Karpas-422 (cell line): ENCODE measurements around the gene SCARB1. TPM values are rescaled to one million over a fixed set of nuclear protein-coding genes. Genes with fewer than 3 reads are reported as not detected.
A peak's percentile ranks its signal among the peaks of the same experiment; 100 is the strongest.
"Not testable (repeated sequence)": the region's sequence is repeated elsewhere in the genome, so short reads cannot be mapped to it uniquely, and the experiment has no call there.

ENCODE experiments used
- DNase-seq: peaks from one replicate; pipeline ENCODE4 v3.0.0-alpha.2; 2015
- H2AFZ ChIP-seq: fragments of 200-600 bp; sonication (generic); 2 replicates; pipeline ENCODE4 v1.6.1; 2014; ENCODE audit warnings: antibody characterized with exemption, low read length, mixed read lengths
- H3K27ac ChIP-seq: fragments of 200-600 bp; sonication (generic); 2 replicates; pipeline ENCODE4 v1.5.1; 2014; ENCODE audit warnings: mild to moderate bottlenecking, low read length, moderate library complexity
- H3K27me3 ChIP-seq: fragments of 200-600 bp; sonication (generic); 2 replicates; pipeline ENCODE4 v1.6.1; 2014; ENCODE audit warnings: low read length, mixed read lengths
- H3K36me3 ChIP-seq: fragments of 200-600 bp; sonication (generic); 2 replicates; pipeline ENCODE4 v1.6.1; 2014; ENCODE audit warnings: low read length, mixed read lengths; ENCODE audit not compliant: insufficient read depth
- H3K4me1 ChIP-seq: fragments of 200-600 bp; sonication (generic); 2 replicates; pipeline ENCODE4 v1.6.1; 2014; ENCODE audit warnings: mild to moderate bottlenecking, low read length, mixed read lengths
- H3K4me2 ChIP-seq: fragments of 200-600 bp; sonication (generic); 2 replicates; pipeline ENCODE4 v1.6.1; 2014; ENCODE audit warnings: low read length, low read depth, mild to moderate bottlenecking; ENCODE audit not compliant: poor library complexity, severe bottlenecking
- H3K4me3 ChIP-seq: fragments of 200-600 bp; sonication (generic); 2 replicates; pipeline ENCODE4 v1.5.1; 2014; ENCODE audit warnings: mild to moderate bottlenecking, antibody characterized with exemption, low read length, mixed read lengths
- H3K79me2 ChIP-seq: fragments of 200-600 bp; sonication (generic); 2 replicates; pipeline ENCODE4 v1.6.1; 2014; ENCODE audit warnings: mild to moderate bottlenecking, low read length, mixed read lengths
- H3K9ac ChIP-seq: fragments of 200-600 bp; sonication (generic); 2 replicates; pipeline ENCODE4 v1.6.0; 2014; ENCODE audit warnings: low read length
- H3K9me2 ChIP-seq: fragments of 200-600 bp; sonication (generic), shearing (Covaris generic); replicated peaks from 2 replicates; pipeline ENCODE4 v1.6.0; 2014; ENCODE audit warnings: mild to moderate bottlenecking, low read length, moderate library complexity; ENCODE audit not compliant: insufficient read depth
- H3K9me3 ChIP-seq: fragments of 300-700, 200-600 bp; sonication (generic); 2 replicates; pipeline ENCODE4 v1.6.1; 2014; ENCODE audit warnings: low read length, mixed read lengths
- H4K20me1 ChIP-seq: fragments of 200-600 bp; sonication (generic); 2 replicates; pipeline ENCODE4 v1.6.1; 2014; ENCODE audit warnings: mild to moderate bottlenecking, antibody characterized with exemption, low read length, low read depth; ENCODE audit not compliant: insufficient read depth
- total RNA-seq: library from RNA; depleted of rRNA; stranded (reverse); fragments of >200 nt; shearing (Covaris generic); gene quantifications from 2 replicates; pipeline ENCODE4 v1.2.3, GENCODE V29; 2014; ENCODE audit warnings: low replicate concordance; rRNA removed

The SCARB1 gene
- total RNA-seq: 91.7 and 102 TPM in 2 replicates

GRCh38 chr12:124863416-124864325 is at the start of gene SCARB1:
Gene SCARB1 (minus strand): TSS chr12:124863864. CDS start chr12:124863720, 144 bp downstream.
- Histone ChIP-seq H3K27me3 (no peaks in the 10 kb centered on the region), H2AFZ (peak within 1 kb of the TSS; percentile 81; the same call in 1 of the 2 replicates), H3K36me3 (peaks cover 19% of the 10 kb centered on the region), H3K4me3 (peak within 1 kb of the TSS; percentile 73), H3K27ac (peak within 1 kb of the TSS; percentile 87), H3K79me2 (peaks cover 48% of the 10 kb centered on the region), H3K9me3 (no peaks in the 10 kb centered on the region), H4K20me1 (peaks cover 6% of the 10 kb centered on the region; the same call in 1 of the 2 replicates), H3K9me2 (no peaks in the 10 kb centered on the region), H3K4me1 (peaks cover 44% of the 10 kb centered on the region), H3K9ac (peak within 1 kb of the TSS; percentile 89), H3K4me2 (peak within 1 kb of the TSS; percentile 87)
- peak; percentile 95 for DNase-seq

GRCh38 chr12:124912529-124913287 is 49.0 kb upstream of the SCARB1 start:
- peaks cover 16% of the 10 kb centered on the region for H3K36me3 ChIP-seq
- H3K9me3 ChIP-seq, H3K27me3 ChIP-seq, H2AFZ ChIP-seq, DNase-seq, H3K27ac ChIP-seq, H3K9ac ChIP-seq, H3K9me2 ChIP-seq: not testable (repeated sequence)
- H3K4me2 ChIP-seq: peak overlapping the region; percentile 16
- peaks cover 21% of the 10 kb centered on the region for H3K79me2 ChIP-seq
- peaks cover 30% of the 10 kb centered on the region for H4K20me1 ChIP-seq
- H3K4me1 ChIP-seq: peaks cover 61% of the 10 kb centered on the region
- peak overlapping the region; percentile 98; the same call in 1 of the 2 replicates for H3K4me3 ChIP-seq

GRCh38 chr12:124911521-124911920 is 47.9 kb upstream of the SCARB1 start:
- H3K9me3 ChIP-seq, H3K27me3 ChIP-seq, H3K9me2 ChIP-seq, H3K9ac ChIP-seq, H3K4me3 ChIP-seq, DNase-seq, H2AFZ ChIP-seq: not testable (repeated sequence)
- Histone ChIP-seq H3K27ac (peak overlapping the region; percentile 54), H3K4me1 (peaks cover 54% of the 10 kb centered on the region), H3K4me2 (peak overlapping the region; percentile 7), H3K79me2 (peaks cover 21% of the 10 kb centered on the region), H3K36me3 (peaks cover 16% of the 10 kb centered on the region), H4K20me1 (peaks cover 30% of the 10 kb centered on the region)

- H4K20me1 ChIP-seq: peaks cover 30% of the 10 kb centered on the region
These were observed 47.2 kb upstream of the SCARB1 start for GRCh38 chr12:124910561-124911478.

GRCh38 chr12:124909831-124910560 is 46.3 kb upstream of the SCARB1 start:
- peaks cover 47% of the 10 kb centered on the region for H3K4me1 ChIP-seq
- H3K27ac ChIP-seq: peak overlapping the region; percentile 54
- H3K9ac ChIP-seq: no peak overlapping the region
- H3K9me2 ChIP-seq: no peaks in the 10 kb centered on the region
- H4K20me1 ChIP-seq: peaks cover 30% of the 10 kb centered on the region
- H3K79me2 ChIP-seq: peaks cover 12% of the 10 kb centered on the region
- H3K9me3 ChIP-seq: no peaks in the 10 kb centered on the region
- peak; percentile 82 for DNase-seq
- H2AFZ ChIP-seq: no peak overlapping the region
- H3K36me3 ChIP-seq: peaks cover 16% of the 10 kb centered on the region
- no peak overlapping the region for H3K4me3 ChIP-seq
- H3K27me3 ChIP-seq: no peaks in the 10 kb centered on the region
- H3K4me2 ChIP-seq: no peak overlapping the region

More at GRCh38 chr12:124910561-124911478, 47.2 kb upstream of the SCARB1 start:
- H3K36me3 ChIP-seq: peaks cover 16% of the 10 kb centered on the region
- no peaks in the 10 kb centered on the region for H3K27me3 ChIP-seq
- no peak overlapping the region for H3K4me3 ChIP-seq
- H3K9me3 ChIP-seq: no peaks in the 10 kb centered on the region
- H3K4me2 ChIP-seq: peak overlapping the region; percentile 7
- H3K9ac ChIP-seq: no peak overlapping the region
- peaks cover 54% of the 10 kb centered on the region for H3K4me1 ChIP-seq
- no peaks in the 10 kb centered on the region for H3K9me2 ChIP-seq
- no peak overlapping the region for H2AFZ ChIP-seq
- peaks cover 20% of the 10 kb centered on the region for H3K79me2 ChIP-seq
- H3K27ac ChIP-seq: peak overlapping the region; percentile 54
- DNase-seq: peak; percentile 70

GRCh38 chr12:124906606-124907261 is 43.1 kb upstream of the SCARB1 start:
- Histone ChIP-seq H2AFZ (no peak overlapping the region), H3K36me3 (no peaks in the 10 kb centered on the region), H4K20me1 (peaks cover 14% of the 10 kb centered on the region; the same call in 1 of the 2 replicates), H3K9me2 (no peaks in the 10 kb centered on the region), H3K4me2 (peak overlapping the region; percentile 7), H3K4me1 (peaks cover 55% of the 10 kb centered on the region), H3K9ac (no peak overlapping the region), H3K4me3 (no peak overlapping the region), H3K9me3 (no peaks in the 10 kb centered on the region), H3K27me3 (no peaks in the 10 kb centered on the region), H3K27ac (no peak overlapping the region), H3K79me2 (no peaks in the 10 kb centered on the region)
- DNase-seq: peak; percentile 98
